Measurements from ENCODE around the gene AMN1. TPM values are rescaled to one million over a fixed set of nuclear protein-coding genes. Genes with fewer than 3 reads are reported as not detected.

AMN1 gene
- total RNA-seq (10 to 100 TPM in 8 of 9 donors, 1 to 10 TPM in 1; 8.5 to 22.5 (median 16.4) TPM), polyA plus RNA-seq (10 to 100 TPM; 11.0 to 12.8 TPM)
- long read RNA-seq, donor 1, transcript AMN1-201 (7 exons, 2,110 nt), result major isoform, 9 of 24 reads
- long read RNA-seq, donor 1, partial matches to known transcripts, result 1 of 24 reads
- long read RNA-seq, donor 1, other reads (novel, unspliced or antisense), result 10 of 24 reads
- long read RNA-seq, donor 2, transcript AMN1-211 (6 exons, 880 nt), result minor isoform, 6 of 43 reads
- long read RNA-seq, donor 2, transcript AMN1-201 (7 exons, 2,110 nt), result major isoform, 27 of 43 reads
- long read RNA-seq, donor 2, partial matches to known transcripts, result 1 of 43 reads
- long read RNA-seq, donor 2, other reads (novel, unspliced or antisense), result 9 of 43 reads
- long read RNA-seq, donor 3, transcript AMN1-201 (7 exons, 2,110 nt), result major isoform, 7 of 17 reads
- long read RNA-seq, donor 3, partial matches to known transcripts, result 0 of 17 reads
- long read RNA-seq, donor 3, other reads (novel, unspliced or antisense), result 6 of 17 reads

DNA sequence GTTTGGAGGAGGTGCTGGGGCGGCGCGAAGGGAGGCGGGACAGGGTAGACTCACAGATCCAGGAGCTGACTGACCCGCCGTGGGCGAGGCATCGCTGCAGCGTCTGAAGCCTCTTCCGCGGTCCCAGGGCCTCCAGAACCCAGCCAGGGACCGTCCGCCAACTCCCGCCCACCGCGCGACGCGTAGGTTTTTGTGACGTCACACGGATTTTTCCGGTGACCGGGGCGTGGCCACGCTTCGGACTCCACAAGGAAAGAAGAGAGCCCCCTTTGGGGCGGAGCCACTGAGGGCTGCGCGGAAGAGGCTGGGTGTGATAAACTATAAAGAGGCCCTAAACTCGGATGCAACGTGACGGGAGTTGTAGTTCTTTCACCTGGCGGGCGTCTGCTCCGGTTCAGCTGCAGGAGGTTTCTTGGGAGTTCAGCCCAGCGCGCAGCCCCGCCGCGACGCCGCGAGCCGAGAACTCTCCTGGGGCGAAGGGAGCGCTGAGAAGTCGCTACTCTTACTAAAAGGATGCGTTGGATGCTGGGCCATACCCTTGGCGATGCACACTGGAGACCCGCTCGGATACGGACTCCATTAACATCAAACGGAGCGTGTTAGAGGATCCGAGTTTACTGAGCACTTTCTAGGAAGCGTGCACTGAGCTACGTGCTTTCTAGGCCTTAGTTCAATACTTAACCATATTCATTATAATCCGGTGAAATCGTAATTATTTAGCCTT, at the start of gene AMN1:
Gene AMN1 (minus strand): TSS at position 105 of the 724 bp plus-strand sequence. CDS start 13 bp downstream, at position 92.
- TF ChIP-seq, protein P1, sequence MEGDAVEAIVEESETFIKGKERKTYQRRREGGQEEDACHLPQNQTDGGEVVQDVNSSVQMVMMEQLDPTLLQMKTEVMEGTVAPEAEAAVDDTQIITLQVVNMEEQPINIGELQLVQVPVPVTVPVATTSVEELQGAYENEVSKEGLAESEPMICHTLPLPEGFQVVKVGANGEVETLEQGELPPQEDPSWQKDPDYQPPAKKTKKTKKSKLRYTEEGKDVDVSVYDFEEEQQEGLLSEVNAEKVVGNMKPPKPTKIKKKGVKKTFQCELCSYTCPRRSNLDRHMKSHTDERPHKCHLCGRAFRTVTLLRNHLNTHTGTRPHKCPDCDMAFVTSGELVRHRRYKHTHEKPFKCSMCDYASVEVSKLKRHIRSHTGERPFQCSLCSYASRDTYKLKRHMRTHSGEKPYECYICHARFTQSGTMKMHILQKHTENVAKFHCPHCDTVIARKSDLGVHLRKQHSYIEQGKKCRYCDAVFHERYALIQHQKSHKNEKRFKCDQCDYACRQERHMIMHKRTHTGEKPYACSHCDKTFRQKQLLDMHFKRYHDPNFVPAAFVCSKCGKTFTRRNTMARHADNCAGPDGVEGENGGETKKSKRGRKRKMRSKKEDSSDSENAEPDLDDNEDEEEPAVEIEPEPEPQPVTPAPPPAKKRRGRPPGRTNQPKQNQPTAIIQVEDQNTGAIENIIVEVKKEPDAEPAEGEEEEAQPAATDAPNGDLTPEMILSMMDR (IDR thresholded peaks at IDR 0.05), result peak in 3 of 12 donors; percentile 14 to 35 (median 18)
- peak in 1 of 2 donors; percentile 84 for TF ChIP-seq POLR2A (IDR thresholded peaks at IDR 0.05)
- peak within 1 kb of the TSS; percentile 92 to 98 (median 95) for H3K27ac ChIP-seq
- peaks cover 0 to 39% (median 4%) of the 10 kb centered on the region in 12 donors for H3K9me3 ChIP-seq
- no peaks in the 10 kb centered on the region for H3K27me3 ChIP-seq
- no peaks in the 10 kb centered on the region for H3K36me3 ChIP-seq
- peak within 1 kb of the TSS; percentile 46 to 85 (median 63) for H3K4me3 ChIP-seq
- DNase-seq (peak; percentile 98 to 100 (median 99)), ATAC-seq (peak; percentile 96 to 98 (median 98))
- intact Hi-C loops (cut with DNase I), result loop anchor here in 8 of 10 donors (1.0 to 10.0 kb wide), 7 partner anchors 72 to 230 kb away; partner anchors contain the start of genes RESF1 (in 7 of the 8) and ETFBKMT (in 3 of the 8)
- H3K4me1 ChIP-seq, result peaks cover 0 to 83% (median 41%) of the 10 kb centered on the region in 12 donors
- WGBS, 4 donors, result 1 to 3% (median 2%) methylated on average over 54 to 59 of the region's 59 CpGs

DNA sequence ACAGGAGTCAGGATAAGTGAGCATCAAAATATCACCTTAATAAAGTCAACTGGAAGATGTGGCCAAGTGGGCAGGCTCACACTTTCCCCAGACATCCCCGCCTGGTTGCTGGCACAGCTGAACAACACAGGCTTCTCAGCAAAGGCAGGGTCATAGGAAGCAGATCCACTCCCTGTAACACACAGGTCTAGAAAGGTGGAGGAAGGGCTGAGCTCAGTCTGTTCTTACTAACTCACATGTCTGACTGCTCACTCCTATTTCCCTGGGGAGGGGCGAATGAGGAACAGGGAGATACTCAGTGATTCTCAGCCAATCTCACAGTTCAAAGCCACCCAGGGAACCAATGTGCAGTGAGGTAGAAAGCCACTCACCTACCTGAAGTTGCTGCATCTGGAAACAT, 45.0 kb upstream of the AMN1 start:
- DNase-seq, result no peak
- 53 to 69% (median 57%) methylated on average over 2 of the region's 2 CpGs for WGBS, 4 donors

DNA sequence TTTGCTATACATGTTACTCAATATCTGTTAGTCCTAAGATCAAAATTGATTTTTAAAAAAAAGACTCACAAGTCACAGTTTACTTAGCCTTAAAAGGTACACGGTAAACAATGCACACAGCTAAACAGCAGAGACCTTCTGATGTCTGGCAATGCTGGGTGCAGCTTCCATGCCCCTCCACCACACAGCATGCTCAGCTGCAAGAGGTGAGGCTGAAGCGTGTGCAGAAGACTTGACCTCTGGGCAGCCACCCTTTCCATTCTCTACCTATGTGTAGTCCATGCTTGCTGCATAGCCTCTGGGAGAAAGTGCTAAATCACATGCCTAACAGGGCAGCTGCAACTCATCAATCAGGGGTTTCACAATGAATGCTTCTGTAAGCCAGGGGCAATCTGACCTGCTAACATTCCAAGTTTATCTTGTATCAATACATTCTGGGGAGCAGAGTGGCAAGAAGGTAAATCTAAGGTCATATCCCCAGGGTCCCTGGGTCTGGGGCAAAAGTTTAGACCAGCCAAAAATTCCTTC, 44.5 kb upstream of the AMN1 start:
- TF ChIP-seq, protein P1 (IDR thresholded peaks at IDR 0.05), result no peak
- no peak for TF ChIP-seq POLR2A (IDR thresholded peaks at IDR 0.05)
- WGBS, 4 donors, result 55 to 65% (median 58%) methylated on average over 2 of the region's 2 CpGs
- no peaks in the 10 kb centered on the region for H3K36me3 ChIP-seq
- intact Hi-C loops (cut with DNase I), result no loop called here
- H3K4me1 ChIP-seq, result peaks cover 0 to 11% (median 0%) of the 10 kb centered on the region in 12 donors
- ATAC-seq (no peak), DNase-seq (no peak)
- no peaks in the 10 kb centered on the region for H3K27me3 ChIP-seq
- H3K27ac ChIP-seq, result no peak overlapping the region
- H3K4me3 ChIP-seq, result no peak overlapping the region
- peaks cover 0 to 4% (median 0%) of the 10 kb centered on the region in 12 donors for H3K9me3 ChIP-seq

More for the DNA sequence above, 45.0 kb upstream of the AMN1 start:
- Histone ChIP-seq H3K4me3 (no peak overlapping the region), H3K9me3 (peaks cover 0 to 4% (median 0%) of the 10 kb centered on the region in 12 donors), H3K4me1 (peaks cover 0 to 11% (median 0%) of the 10 kb centered on the region in 12 donors), H3K27ac (no peak overlapping the region), H3K27me3 (no peaks in the 10 kb centered on the region), H3K36me3 (no peaks in the 10 kb centered on the region)
- intact Hi-C loops (cut with DNase I), result no loop called here
- peak in 1 of 4 donors; percentile 20 for ATAC-seq
- no peak for TF ChIP-seq POLR2A (IDR thresholded peaks at IDR 0.05)
- TF ChIP-seq, protein P1 (IDR thresholded peaks at IDR 0.05), result no peak
